GM12878 (cell line): ENCODE results near the gene TLE7. TPM values are rescaled to one million over a fixed set of nuclear protein-coding genes. Genes with fewer than 3 reads are reported as not detected.

Experiments used
- ASH2L ChIP-seq: fragments of 300-600, 200-600 bp; sonication (generic); IDR thresholded peaks from 2 replicates; pipeline ENCODE4 v1.6.1; 2017; ENCODE audit warnings: low read depth, mild to moderate bottlenecking, borderline replicate concordance
- EP300 ChIP-seq, 2 experiments: fragments of 150-350 bp in 1 of 2; IDR thresholded peaks; 2 replicates each; pipeline ENCODE4 v1.6.1; 2011 to 2012; ENCODE audit warnings: low read depth in 2 of 2, low read length in 2 of 2, borderline replicate concordance in 1 of 2, improper control_type of control experiment in 1 of 2, inconsistent platforms in 1 of 2; ENCODE audit not compliant: control insufficient read depth in 1 of 2
- MAX ChIP-seq: IDR thresholded peaks from 2 replicates; pipeline ENCODE4 v1.6.1; 2012; ENCODE audit warnings: low read depth, low read length, improper control_type of control experiment
- MEF2A ChIP-seq: IDR thresholded peaks from 2 replicates; pipeline ENCODE4 v1.6.1; 2011; ENCODE audit warnings: low read depth, mild to moderate bottlenecking, low read length, moderate library complexity; ENCODE audit not compliant: insufficient read depth
- MEF2B ChIP-seq: fragments of 450-650 bp; IDR thresholded peaks from 2 replicates; pipeline ENCODE4 v1.6.1; 2018; ENCODE audit warnings: mild to moderate bottlenecking, moderate library complexity; ENCODE audit not compliant: partially characterized antibody, poor library complexity, severe bottlenecking
- NFXL1 ChIP-seq: fragments of 450-650 bp; IDR thresholded peaks from 2 replicates; pipeline ENCODE4 v1.6.1; 2017; ENCODE audit warnings: antibody characterized with exemption, mild to moderate bottlenecking, borderline replicate concordance
- NKRF ChIP-seq: fragments of 450-650 bp; conservative IDR thresholded peaks from 2 replicates; pipeline ENCODE4 v1.6.1; 2017; ENCODE audit warnings: mild to moderate bottlenecking, moderate library complexity
- NR2F1 ChIP-seq: fragments of 450-650 bp; conservative IDR thresholded peaks from 2 replicates; pipeline ENCODE4 v1.6.1; 2017; ENCODE audit warnings: mild to moderate bottlenecking
- PAX5 ChIP-seq: IDR thresholded peaks from 2 replicates; pipeline ENCODE4 v1.6.1; 2011; ENCODE audit warnings: low read depth, low read length, borderline replicate concordance
- PML ChIP-seq: IDR thresholded peaks from 2 replicates; pipeline ENCODE4 v1.6.1; 2012; ENCODE audit warnings: low read length, inconsistent platforms
- POLR2A ChIP-seq: IDR thresholded peaks from 2 replicates; pipeline ENCODE4 v1.6.1; 2011; ENCODE audit warnings: low read depth, mild to moderate bottlenecking, low read length
- POLR2AphosphoS5 ChIP-seq: IDR thresholded peaks from 2 replicates; pipeline ENCODE4 v1.6.1; 2011; ENCODE audit warnings: mild to moderate bottlenecking, low read length, inconsistent platforms
- RAD51 ChIP-seq: fragments of 450-650 bp; IDR thresholded peaks from 2 replicates; pipeline ENCODE4 v1.6.1; 2016; ENCODE audit warnings: moderate library complexity, mild to moderate bottlenecking, inconsistent platforms
- RCOR1 ChIP-seq: conservative IDR thresholded peaks from 2 replicates; pipeline ENCODE4 v1.6.1; 2012; ENCODE audit warnings: low read depth, low read length, improper control_type of control experiment
- RFX5 ChIP-seq: IDR thresholded peaks from 2 replicates; pipeline ENCODE4 v1.6.1; 2011; ENCODE audit warnings: low read depth, low read length, improper control_type of control experiment
- RUNX3 ChIP-seq: IDR thresholded peaks from 2 replicates; pipeline ENCODE4 v1.6.1; 2012; ENCODE audit warnings: low read length, inconsistent platforms
- SIN3A ChIP-seq: IDR thresholded peaks from 2 replicates; pipeline ENCODE4 v1.6.1; 2012; ENCODE audit warnings: low read depth, low read length, improper control_type of control experiment
- SMAD1 ChIP-seq: fragments of 450-650 bp; IDR thresholded peaks from 2 replicates; pipeline ENCODE4 v1.6.1; 2018; ENCODE audit warnings: mild to moderate bottlenecking, low read depth; ENCODE audit not compliant: partially characterized antibody
- SMC3 ChIP-seq: IDR thresholded peaks from 2 replicates; pipeline ENCODE4 v1.6.1; 2011; ENCODE audit warnings: low read length, improper control_type of control experiment, borderline replicate concordance
- SPI1 ChIP-seq: IDR thresholded peaks from 2 replicates; pipeline ENCODE4 v1.6.1; 2011; ENCODE audit warnings: low read depth, mild to moderate bottlenecking, low read length, moderate library complexity, borderline replicate concordance; ENCODE audit not compliant: insufficient read depth
- STAT3 ChIP-seq: IDR thresholded peaks from 2 replicates; pipeline ENCODE4 v1.6.1; 2011; ENCODE audit warnings: low read depth, low read length, improper control_type of control experiment
- TCF12 ChIP-seq: IDR thresholded peaks from 2 replicates; pipeline ENCODE4 v1.6.1; 2011; ENCODE audit warnings: low read depth, mild to moderate bottlenecking, low read length
- ZBED1 ChIP-seq: IDR thresholded peaks from 2 replicates; pipeline ENCODE4 v1.6.1; 2016; ENCODE audit warnings: borderline replicate concordance
- ZBTB33 ChIP-seq: fragments of 450-650 bp; IDR thresholded peaks from 2 replicates; pipeline ENCODE4 v1.6.1; 2017; ENCODE audit warnings: mild to moderate bottlenecking
- polyA plus RNA-seq, 11 experiments: library from polyadenylated mRNA; depleted of rRNA in 4 of 11; unstranded in 6 of 11; stranded (reverse) in 5 of 11; fragments of >200 nt; fragmentation: Nextera tagmentation in 4 of 11; fragmentation: Illumina TruSeq in 1 of 11; extraction: Ambion mirVana in 4 of 11; extraction: Trizol in 1 of 11; gene quantifications; 1 replicate in 1 of 11; 2 replicates in 10 of 11; pipeline versions ENCODE4 v1.2.1 to v1.2.3, GENCODE V29; 2011 to 2016; ENCODE audit warnings: inconsistent platforms in 2 of 11, missing spikeins in 2 of 11, low read depth in 1 of 11
- total RNA-seq, 4 experiments: library from RNA; depleted of rRNA in 3 of 4; stranded (reverse); fragments of >200 nt in 3 of 4; fragmentation: Illumina TruSeq in 1 of 4; extraction: Trizol in 1 of 4; gene quantifications; 2 replicates each; pipeline versions ENCODE4 v1.2.1 to v1.2.3, GENCODE V29; 2013 to 2021

The TLE7 gene
- total and polyA plus RNA-seq, 10 of the 15 experiments (the other 5 are each of a cell fraction or from before 2014, with no cell fraction given): not detected

GRCh38 chr16:71484006-71484893 is 42.4 kb upstream of the TLE7 start (continued):
- no peak for TF ChIP-seq MEF2A
- TF ChIP-seq SPI1: peak; percentile 26; the same call in 1 of the 2 replicates
- TF ChIP-seq POLR2A: peak; percentile 86
- no peak for TF ChIP-seq SMAD1
- peak; percentile 63; the same call in 1 of the 2 replicates for TF ChIP-seq ASH2L
- peak; percentile 92 for TF ChIP-seq RUNX3
- no peak for TF ChIP-seq TCF12
- no peak for TF ChIP-seq EP300 (IDR thresholded peaks at IDR 0.05; ENCODE audit: borderline replicate concordance in 1 of 2, control insufficient read depth in 1 of 2, low read depth in 2 of 2, low read length in 2 of 2)
- peak; percentile 48; the same call in 1 of the 2 replicates for TF ChIP-seq NKRF
- peak; percentile 90 for TF ChIP-seq PML
- TF ChIP-seq SMC3: no peak
- TF ChIP-seq RAD51: peak; percentile 53; the same call in 1 of the 2 replicates
- TF ChIP-seq NFXL1: no peak
- no peak for TF ChIP-seq ZBTB33
- peak; percentile 72; the same call in 1 of the 2 replicates for TF ChIP-seq RCOR1
- TF ChIP-seq RFX5: no peak
- no peak for TF ChIP-seq MAX
- TF ChIP-seq MEF2B: peak; percentile 8
- peak; percentile 97 for TF ChIP-seq POLR2AphosphoS5
- peak; percentile 70; the same call in 1 of the 2 replicates for TF ChIP-seq SIN3A
- peak; percentile 65; the same call in 1 of the 2 replicates for TF ChIP-seq PAX5
- no peak for TF ChIP-seq STAT3
- peak; percentile 62 for TF ChIP-seq NR2F1
- no peak for TF ChIP-seq ZBED1
